GM21360 (cell line): ENCODE measurements around the gene PIK3C2B.

Experiments used
- ATAC-seq: cut with Tn5 transposase; IDR thresholded peaks from one replicate; pipeline ENCODE4 v1.9.1; 2021; ENCODE audit warnings: mild to moderate bottlenecking, moderate library complexity; ENCODE audit not compliant: unreplicated experiment

Gene PIK3C2B

GRCh38 chr1:204480515-204480914, 14.1 kb downstream of the PIK3C2B start:
- peak; percentile 71 for ATAC-seq

- ATAC-seq: no peak
These were observed 15.0 kb downstream of the PIK3C2B start for GRCh38 chr1:204479387-204480136.

- no peak for ATAC-seq
These were observed 15.7 kb downstream of the PIK3C2B start for GRCh38 chr1:204478921-204479320.

- ATAC-seq: no peak
These were observed 16.3 kb downstream of the PIK3C2B start for GRCh38 chr1:204478172-204478899.

- ATAC-seq: no peak
These were observed 17.4 kb downstream of the PIK3C2B start for GRCh38 chr1:204477036-204477740.

GRCh38 chr1:204476563-204476962, 18.0 kb downstream of the PIK3C2B start:
- ATAC-seq: no peak

GRCh38 chr1:204475656-204476432, 18.8 kb downstream of the PIK3C2B start:
- ATAC-seq: no peak

GRCh38 chr1:204473400-204473965, 21.1 kb downstream of the PIK3C2B start:
- no peak for ATAC-seq

- ATAC-seq: no peak
These were observed 21.9 kb downstream of the PIK3C2B start for GRCh38 chr1:204472660-204473059.

GRCh38 chr1:204471687-204472086, 22.9 kb downstream of the PIK3C2B start:
- ATAC-seq: no peak

- no peak for ATAC-seq
These were observed 25.3 kb downstream of the PIK3C2B start for GRCh38 chr1:204469304-204469703.

- ATAC-seq: no peak
These were observed 25.8 kb downstream of the PIK3C2B start for GRCh38 chr1:204468766-204469302.

GRCh38 chr1:204468206-204468605, 26.4 kb downstream of the PIK3C2B start:
- no peak for ATAC-seq

- ATAC-seq: no peak
These were observed 27.9 kb downstream of the PIK3C2B start for GRCh38 chr1:204466416-204467405.

GRCh38 chr1:204465546-204466415, 28.8 kb downstream of the PIK3C2B start:
- ATAC-seq: peak; percentile 67

- no peak for ATAC-seq
These were observed 29.9 kb downstream of the PIK3C2B start for GRCh38 chr1:204464701-204465100.

- ATAC-seq: no peak
These were observed 30.4 kb downstream of the PIK3C2B start for GRCh38 chr1:204464187-204464631.
